ENCODE measurements around the gene PTPN21.
A peak's percentile ranks its signal among the peaks of the same experiment; 100 is the strongest.
"Not testable (repeated sequence)": the region's sequence is repeated elsewhere in the genome, so short reads cannot be mapped to it uniquely, and the experiment has no call there.

Gene PTPN21

GRCh38 chr14:88551094-88551870 is 3.5 kb downstream of the PTPN21 start:
- peak; percentile 32 to 34 for DNase-seq

- DNase-seq = no peak
These were observed 4.7 kb downstream of the PTPN21 start for GRCh38 chr14:88550078-88550477.

GRCh38 chr14:88547386-88547780 is 7.4 kb downstream of the PTPN21 start:
- no peak for DNase-seq

GRCh38 chr14:88546621-88547385 is 8.0 kb downstream of the PTPN21 start:
- DNase-seq = no peak

GRCh38 chr14:88545256-88545655 is 9.6 kb downstream of the PTPN21 start:
- DNase-seq = no peak

- no peak for DNase-seq
These were observed 11.7 kb downstream of the PTPN21 start for GRCh38 chr14:88542857-88543795.

- DNase-seq = no peak
These were observed 13.5 kb downstream of the PTPN21 start for GRCh38 chr14:88541324-88541723.

- no peak for DNase-seq
These were observed 19.0 kb downstream of the PTPN21 start for GRCh38 chr14:88535813-88536212.

- no peak for DNase-seq
These were observed 19.7 kb downstream of the PTPN21 start for GRCh38 chr14:88535149-88535548.

GRCh38 chr14:88533064-88533602 is 21.7 kb downstream of the PTPN21 start:
- DNase-seq = no peak

GRCh38 chr14:88529889-88530288 is 24.9 kb downstream of the PTPN21 start:
- DNase-seq = not testable (repeated sequence)

GRCh38 chr14:88522393-88522792 is 32.4 kb downstream of the PTPN21 start:
- no peak for DNase-seq

- no peak for DNase-seq
These were observed 33.0 kb downstream of the PTPN21 start for GRCh38 chr14:88521818-88522217.

- DNase-seq = no peak
These were observed 34.9 kb downstream of the PTPN21 start for GRCh38 chr14:88519907-88520306.

- DNase-seq = no peak
These were observed 36.0 kb downstream of the PTPN21 start for GRCh38 chr14:88518592-88519512.

GRCh38 chr14:88516861-88517357 is 37.9 kb downstream of the PTPN21 start:
- no peak for DNase-seq

- DNase-seq = no peak
These were observed 39.1 kb downstream of the PTPN21 start for GRCh38 chr14:88515499-88516221.

- no peak for DNase-seq
These were observed 47.6 kb downstream of the PTPN21 start for GRCh38 chr14:88507208-88507607.

GRCh38 chr14:88505621-88506020 is 49.2 kb downstream of the PTPN21 start:
- DNase-seq = no peak

GRCh38 chr14:88504602-88505001 is 50.2 kb downstream of the PTPN21 start:
- DNase-seq = no peak

Measured in NCI-H187 (cell line).